Activated CD8-positive, alpha-beta memory T cell treated with anti-CD3 and anti-CD28 coated beads for 36 hours (primary cell): ENCODE data around the gene ST6GAL2. TPM values are rescaled to one million over a fixed set of nuclear protein-coding genes. Genes with fewer than 3 reads are reported as not detected.

Source experiments
- CTCF ChIA-PET: fragments of 350-600 bp; sonication (Branson Sonifier 250); formaldehyde crosslinking; loops from one replicate; lab custom pipeline; 2021; ENCODE audit warnings: antibody characterized with exemption; lab: Charles Lee
- POLR2A ChIA-PET: fragments of 350-600 bp; sonication (Branson Sonifier 250); formaldehyde crosslinking; loops from one replicate; lab custom pipeline; 2021; ENCODE audit warnings: antibody characterized with exemption; lab: Charles Lee
- total RNA-seq, 2 experiments: library from RNA; stranded (reverse); gene quantifications; one replicate each; pipeline ENCODE4 v1.2.3, GENCODE V29; 2021

ST6GAL2 gene
- total RNA-seq, 2 experiments from 2014 or later = not detected

- POLR2A ChIA-PET = no interaction called here
Observed at GRCh38 chr2:106764614-106765013, 121.4 kb downstream of the ST6GAL2 start.

DNA sequence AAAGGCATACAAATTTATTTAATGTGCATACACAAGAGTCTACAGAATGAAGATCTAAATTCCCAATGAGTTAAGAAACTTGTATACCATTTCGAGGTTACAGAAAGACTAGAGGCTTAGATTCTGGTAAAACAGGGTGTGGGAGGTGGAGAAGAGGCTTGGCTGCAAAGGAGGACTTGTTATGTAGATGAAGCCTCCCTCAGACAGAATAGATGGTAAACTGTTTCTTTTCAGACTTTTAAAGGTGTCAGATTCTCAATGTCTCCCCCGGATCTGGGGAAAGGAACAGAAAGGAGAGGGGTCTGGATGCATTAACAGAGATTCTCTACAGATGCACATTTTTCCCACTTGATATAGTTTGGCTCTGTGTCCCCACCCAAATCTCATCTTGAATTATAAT lies 126.0 kb downstream of the ST6GAL2 start:
- CTCF ChIA-PET = no interaction called here
- POLR2A ChIA-PET = no interaction called here

More at GRCh38 chr2:106764614-106765013, 121.4 kb downstream of the ST6GAL2 start:
- CTCF ChIA-PET = no interaction called here

GRCh38 chr2:106758901-106759497 lies 127.0 kb downstream of the ST6GAL2 start:
- CTCF ChIA-PET = no interaction called here
- POLR2A ChIA-PET = no interaction called here
